Measurements from ENCODE around the gene KCNJ11.

Gene KCNJ11

DNA sequence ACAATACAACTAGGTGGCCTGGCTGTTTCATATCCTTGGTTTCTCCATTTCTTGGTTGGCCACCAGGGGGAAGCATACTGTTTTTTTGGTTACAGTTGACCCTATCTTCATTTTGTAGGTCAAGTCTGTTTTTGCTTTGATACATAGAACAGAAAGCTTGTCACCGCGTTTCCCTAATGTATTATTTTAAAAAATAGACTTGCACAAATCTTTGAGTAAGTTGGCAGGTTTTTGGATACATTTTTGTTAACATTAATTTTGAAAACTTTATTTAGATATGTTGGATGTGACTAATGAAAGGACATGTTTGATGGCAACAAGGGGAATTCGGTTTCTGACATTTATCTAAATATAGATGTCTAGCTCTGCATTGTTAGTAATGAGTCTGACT lies 33.9 kb downstream of the KCNJ11 start:
- peak; percentile 33 for DNase-seq (ENCODE audit: low read depth)
- in situ Hi-C loops (cut with HindIII; ENCODE audit: low sequenced_read_pairs): no loop called here
- H3K4me3 ChIP-seq (ENCODE audit: low read depth, low read length): no peak overlapping the region
- TF ChIP-seq, protein P1, sequence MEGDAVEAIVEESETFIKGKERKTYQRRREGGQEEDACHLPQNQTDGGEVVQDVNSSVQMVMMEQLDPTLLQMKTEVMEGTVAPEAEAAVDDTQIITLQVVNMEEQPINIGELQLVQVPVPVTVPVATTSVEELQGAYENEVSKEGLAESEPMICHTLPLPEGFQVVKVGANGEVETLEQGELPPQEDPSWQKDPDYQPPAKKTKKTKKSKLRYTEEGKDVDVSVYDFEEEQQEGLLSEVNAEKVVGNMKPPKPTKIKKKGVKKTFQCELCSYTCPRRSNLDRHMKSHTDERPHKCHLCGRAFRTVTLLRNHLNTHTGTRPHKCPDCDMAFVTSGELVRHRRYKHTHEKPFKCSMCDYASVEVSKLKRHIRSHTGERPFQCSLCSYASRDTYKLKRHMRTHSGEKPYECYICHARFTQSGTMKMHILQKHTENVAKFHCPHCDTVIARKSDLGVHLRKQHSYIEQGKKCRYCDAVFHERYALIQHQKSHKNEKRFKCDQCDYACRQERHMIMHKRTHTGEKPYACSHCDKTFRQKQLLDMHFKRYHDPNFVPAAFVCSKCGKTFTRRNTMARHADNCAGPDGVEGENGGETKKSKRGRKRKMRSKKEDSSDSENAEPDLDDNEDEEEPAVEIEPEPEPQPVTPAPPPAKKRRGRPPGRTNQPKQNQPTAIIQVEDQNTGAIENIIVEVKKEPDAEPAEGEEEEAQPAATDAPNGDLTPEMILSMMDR (IDR thresholded peaks at IDR 0.05; ENCODE audit: low read depth, low read length, missing control alignments): peak; percentile 76

DNA sequence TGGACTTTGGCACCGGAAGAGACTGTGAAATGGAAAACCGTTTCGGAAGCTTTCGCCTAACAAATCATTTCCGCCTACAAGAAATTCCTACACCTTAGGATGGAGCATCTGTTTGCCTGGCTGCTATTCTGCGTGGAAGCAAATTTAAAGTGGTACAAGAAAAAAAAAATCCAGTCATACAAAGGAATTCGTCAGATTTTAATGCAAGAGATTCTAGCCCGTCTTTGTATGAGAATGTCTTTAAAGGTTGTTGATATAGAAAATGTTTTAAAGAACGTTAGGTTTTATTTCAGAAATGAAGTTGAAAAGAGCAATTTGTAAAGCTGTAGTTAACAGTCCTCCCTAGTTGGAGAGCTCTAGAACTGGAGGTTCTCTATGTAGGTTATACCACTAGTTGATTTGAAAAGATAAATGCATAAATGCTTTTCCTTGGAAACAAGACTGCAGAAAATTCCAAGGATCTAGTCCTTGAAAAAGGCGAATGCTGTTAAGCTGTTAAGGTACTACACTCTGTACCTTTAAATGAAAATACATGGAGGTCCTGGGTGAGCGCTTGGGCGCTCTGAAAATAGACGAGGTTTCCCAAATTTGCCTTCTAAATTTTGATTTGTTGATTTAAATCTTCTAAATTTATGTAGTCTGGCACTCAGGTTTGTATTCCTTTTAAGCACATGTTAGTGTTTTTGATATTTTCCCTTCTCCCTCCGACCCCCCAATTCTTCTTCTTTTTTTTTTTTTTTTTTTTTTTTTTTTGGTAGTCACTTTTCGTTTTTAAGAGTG lies 34.4 kb downstream of the KCNJ11 start:
- H3K4me3 ChIP-seq (ENCODE audit: low read depth, low read length): peak overlapping the region; percentile 66
- TF ChIP-seq, protein P1 (IDR thresholded peaks at IDR 0.05; ENCODE audit: low read depth, low read length, missing control alignments): no peak
- DNase-seq (ENCODE audit: low read depth): no peak
- in situ Hi-C loops (cut with HindIII; ENCODE audit: low sequenced_read_pairs): no loop called here

DNA sequence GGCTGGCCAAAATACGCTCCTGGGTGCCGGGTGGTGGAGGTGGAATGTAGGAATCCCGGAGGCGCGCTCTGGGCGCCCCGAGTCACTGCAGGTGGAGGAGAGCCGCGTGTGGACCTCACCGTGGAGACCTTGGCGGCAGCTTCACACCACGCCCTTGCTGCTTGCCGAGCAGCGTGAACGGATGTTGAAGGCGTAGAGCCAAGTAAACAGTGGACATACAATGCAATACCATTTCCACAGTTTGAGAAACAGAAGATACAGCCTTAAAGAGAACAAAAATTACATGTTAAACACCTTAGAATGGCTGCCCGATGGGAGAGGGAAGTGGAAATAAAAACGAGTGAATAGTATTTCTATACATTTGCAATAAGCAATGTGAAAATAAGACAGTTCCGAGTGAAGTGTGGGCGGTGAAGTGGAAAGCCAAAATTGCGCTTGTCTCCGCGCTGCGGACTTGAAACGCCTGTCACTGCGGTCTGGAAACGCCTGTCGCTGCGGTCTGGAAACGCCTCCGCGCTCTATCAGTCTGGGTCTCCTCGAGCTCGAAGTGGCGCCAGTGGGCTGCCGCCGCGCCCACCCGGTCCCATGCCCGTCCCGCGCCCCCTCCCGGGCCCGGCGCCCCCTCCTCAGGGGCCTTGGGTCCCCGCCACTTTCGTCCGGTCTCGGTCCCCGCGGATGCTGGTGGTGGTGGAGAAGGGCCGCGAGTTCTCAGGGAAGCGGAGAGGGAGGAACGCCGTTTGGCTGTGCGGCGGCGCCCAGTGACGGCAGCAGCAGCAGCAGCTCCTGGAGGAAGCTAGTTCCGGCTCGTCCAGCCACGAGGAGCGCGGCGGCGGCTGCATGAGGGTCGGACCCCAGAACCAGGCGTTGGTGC lies 35.3 kb downstream of the KCNJ11 start:
- no peak for DNase-seq (ENCODE audit: low read depth)
- peak overlapping the region; percentile 66 for H3K4me3 ChIP-seq (ENCODE audit: low read depth, low read length)
- TF ChIP-seq, protein P1 (IDR thresholded peaks at IDR 0.05; ENCODE audit: low read depth, low read length, missing control alignments): no peak
- in situ Hi-C loops (cut with HindIII; ENCODE audit: low sequenced_read_pairs): no loop called here

DNA sequence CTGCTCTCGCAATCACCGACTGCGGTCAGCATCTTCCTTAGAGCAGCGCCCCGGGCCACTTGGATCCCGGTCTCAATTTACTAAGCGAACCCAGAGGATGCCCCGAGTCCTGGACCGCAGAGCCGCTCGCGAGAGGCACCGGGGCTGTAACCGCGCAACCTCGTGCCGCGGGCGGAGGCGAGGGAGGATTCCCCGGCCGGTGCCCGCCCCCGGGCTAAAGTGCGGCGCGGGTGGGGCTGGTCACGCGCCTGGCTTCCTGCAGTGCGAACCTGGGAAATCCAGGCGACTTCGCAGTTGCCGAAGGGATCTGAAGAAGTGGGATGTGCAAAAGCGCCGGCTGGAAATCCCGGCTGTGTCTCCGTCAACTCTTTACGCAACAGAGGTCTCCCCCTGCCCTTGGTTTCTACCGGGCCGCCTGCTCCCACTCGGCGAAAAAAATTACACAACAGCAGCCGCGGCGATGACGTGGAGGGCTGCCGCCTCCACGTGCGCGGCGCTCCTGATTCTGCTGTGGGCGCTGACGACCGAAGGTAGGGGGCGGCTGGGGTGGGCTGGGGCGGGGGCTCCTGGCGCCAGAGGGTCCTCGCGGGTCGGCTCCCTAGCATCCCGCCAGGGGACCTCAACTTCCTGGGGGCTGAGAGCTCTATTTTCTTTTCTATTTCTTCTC lies 36.8 kb downstream of the KCNJ11 start, which contains the start of gene NCR3LG1:
Gene NCR3LG1, plus strand, starts transcription at position 291 of the 667 bp plus-strand sequence. Its CDS starts 170 bp downstream, at position 461.
- in situ Hi-C loops (cut with HindIII; ENCODE audit: low sequenced_read_pairs): no loop called here
- H3K4me3 ChIP-seq (ENCODE audit: low read depth, low read length): peak within 1 kb of the TSS; percentile 66
- DNase-seq (ENCODE audit: low read depth): no peak
- TF ChIP-seq, protein P1 (IDR thresholded peaks at IDR 0.05; ENCODE audit: low read depth, low read length, missing control alignments): no peak

DNA sequence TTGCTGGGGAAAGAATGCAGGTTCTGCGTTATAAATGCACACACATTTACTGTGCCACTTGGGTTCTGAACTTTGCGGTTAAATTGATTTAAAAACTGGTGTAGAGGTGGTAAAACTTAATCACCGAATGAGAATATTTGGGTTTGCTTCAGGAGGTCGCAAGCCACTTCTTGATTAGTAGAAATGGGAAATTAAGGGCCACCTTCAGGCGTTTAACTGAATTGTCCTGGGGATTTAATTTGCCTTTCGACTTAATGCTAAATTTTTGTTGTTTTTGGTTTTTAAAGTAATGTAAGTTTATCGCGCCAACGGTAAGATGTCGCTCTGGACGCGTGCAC lies 37.3 kb downstream of the KCNJ11 start:
- no peak for DNase-seq (ENCODE audit: low read depth)
- TF ChIP-seq, protein P1 (IDR thresholded peaks at IDR 0.05; ENCODE audit: low read depth, low read length, missing control alignments): peak; percentile 36
- in situ Hi-C loops (cut with HindIII; ENCODE audit: low sequenced_read_pairs): no loop called here
- H3K4me3 ChIP-seq (ENCODE audit: low read depth, low read length): peak overlapping the region; percentile 66

DNA sequence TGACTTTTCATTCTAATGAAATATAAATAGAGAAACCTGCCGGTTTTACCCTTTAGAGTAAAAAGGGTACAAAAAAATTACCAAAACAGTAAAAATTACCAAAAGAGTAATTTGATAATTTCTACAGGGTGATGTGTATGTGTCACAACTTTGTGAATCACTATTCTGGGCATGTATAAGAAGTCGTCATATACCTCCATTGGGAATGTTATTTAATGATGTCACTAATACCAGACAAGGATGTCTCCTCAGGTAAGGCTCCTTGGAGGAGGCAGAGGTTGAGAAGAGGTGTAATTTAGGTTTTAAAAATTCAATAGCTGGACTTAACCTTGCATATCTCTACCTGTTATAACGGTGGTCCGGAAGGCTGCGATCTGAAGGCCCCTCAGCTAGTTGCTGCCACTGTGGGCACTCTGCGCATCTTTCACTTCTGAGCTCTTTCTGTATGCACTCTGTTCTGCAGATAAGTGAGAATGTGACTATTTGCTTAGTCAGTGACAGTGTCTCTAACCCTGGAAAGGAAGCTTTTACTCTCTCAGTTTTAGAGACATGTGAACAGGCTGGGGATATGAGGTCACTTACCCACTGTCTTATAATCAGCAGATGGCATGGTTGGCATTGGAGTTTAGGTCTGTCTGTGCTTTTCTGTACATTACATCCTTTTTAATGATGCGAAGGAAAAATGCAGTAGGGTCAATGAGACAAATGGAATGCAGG lies 37.8 kb downstream of the KCNJ11 start:
- H3K4me3 ChIP-seq (ENCODE audit: low read depth, low read length): no peak overlapping the region
- TF ChIP-seq, protein P1 (IDR thresholded peaks at IDR 0.05; ENCODE audit: low read depth, low read length, missing control alignments): no peak

More for the DNA sequence above, 37.8 kb downstream of the KCNJ11 start:
- in situ Hi-C loops (cut with HindIII; ENCODE audit: low sequenced_read_pairs): no loop called here
- no peak for DNase-seq (ENCODE audit: low read depth)

Measured in astrocyte of the cerebellum (primary cell).